Prostate gland (tissue), 2 donors: ENCODE measurements around the gene RAP1GAP. TPM values are rescaled to one million over a fixed set of nuclear protein-coding genes. Genes with fewer than 3 reads are reported as not detected.

Experiments
- DNase-seq: peaks from one replicate; pipeline ENCODE4 v3.0.0-alpha.2; 2019; ENCODE audit warnings: low spot score
- H3K27ac ChIP-seq, 2 donors: fragments of 200-600 bp; sonication (generic); 2 replicates each; pipeline ENCODE4 v1.5.1; 2017 to 2019
- H3K27me3 ChIP-seq: fragments of 200-600 bp; sonication (generic); replicated peaks from 2 replicates; pipeline ENCODE4 v1.5.1; 2019; ENCODE audit not compliant: insufficient read depth
- H3K36me3 ChIP-seq, 2 donors: fragments of 200-600 bp; sonication (generic); 1 replicate in 1 of 2; 2 replicates in 1 of 2; pipeline versions ENCODE4 v1.5.1 to v1.8.1; 2017 to 2019
- H3K4me1 ChIP-seq: fragments of 200-600 bp; sonication (generic); replicated peaks from 2 replicates; pipeline ENCODE4 v1.5.1; 2019
- H3K4me3 ChIP-seq, 2 donors: fragments of 200-600 bp; sonication (generic); 2 replicates each; pipeline ENCODE4 v1.5.1; 2017 to 2019
- H3K9me3 ChIP-seq: fragments of 200-600 bp; sonication (generic); 2 replicates; pipeline ENCODE4 v1.5.1; 2017
- CTCF ChIP-seq, 4 experiments: fragments of 200-600 bp in 2 of 4; fragments of 450-650 bp in 2 of 4; sonication (generic) in 2 of 4; IDR thresholded peaks; 1 replicate in 3 of 4; 2 replicates in 1 of 4; pipeline ENCODE4 v1.5.1; 2016 to 2019; ENCODE audit warnings: antibody characterized with exemption in 4 of 4, mild to moderate bottlenecking in 2 of 4, moderate library complexity in 2 of 4
- POLR2A ChIP-seq: fragments of 450-650 bp; IDR thresholded peaks from one replicate; pipeline ENCODE4 v1.6.1; 2016; ENCODE audit warnings: antibody characterized with exemption, mild to moderate bottlenecking
- POLR2AphosphoS5 ChIP-seq: sonication (generic); formaldehyde crosslinking; IDR thresholded peaks from one replicate; pipeline ENCODE4 v1.6.1; 2017; ENCODE audit warnings: antibody characterized with exemption
- WGBS: methylation state at CpG from one replicate; pipeline ENCODE4 v1.1.5; 2018; 5-methylcytosine and 5-hydroxymethylcytosine counted together
- intact Hi-C: fragments of 100-400 bp; cut with DNase I; formaldehyde crosslinking; loops from one replicate; pipeline ENCODE4 v1.14.2; 2022
- total RNA-seq, 2 donors: library from RNA; depleted of rRNA; stranded (reverse); fragments of >200 nt; gene quantifications; one replicate each; pipeline ENCODE4 v1.1.0, GENCODE V29; 2016

RAP1GAP gene
- total RNA-seq, 2 donors from 2014 or later, result 22.9 to 36.1 TPM

- no peaks in the 10 kb centered on the region for H3K27me3 ChIP-seq
- WGBS, result 59% methylated on average over 10 of the region's 10 CpGs
- no peak for DNase-seq
- TF ChIP-seq POLR2AphosphoS5, result no peak
- TF ChIP-seq CTCF (IDR thresholded peaks at IDR 0.05), result no peak
- no peak for TF ChIP-seq POLR2A
- H3K27ac ChIP-seq, result no peak overlapping the region
- intact Hi-C loops, result loop anchor here (10.0 kb wide), 1 partner anchor 398 kb away; no protein-coding TSS in a partner anchor
- no peaks in the 10 kb centered on the region for H3K36me3 ChIP-seq
- H3K4me1 ChIP-seq, result peaks cover 5% of the 10 kb centered on the region
- H3K4me3 ChIP-seq, result no peak overlapping the region
- no peaks in the 10 kb centered on the region for H3K9me3 ChIP-seq
Observed at GRCh38 chr1:21652937-21653743, 16.0 kb downstream of the RAP1GAP start.

GRCh38 chr1:21652101-21652936 lies 16.8 kb downstream of the RAP1GAP start:
- Histone ChIP-seq H3K27ac (no peak overlapping the region), H3K9me3 (no peaks in the 10 kb centered on the region), H3K36me3 (no peaks in the 10 kb centered on the region), H3K27me3 (no peaks in the 10 kb centered on the region), H3K4me3 (peak overlapping the region; percentile 39 to 44), H3K4me1 (peaks cover 5% of the 10 kb centered on the region)
- TF ChIP-seq CTCF (IDR thresholded peaks at IDR 0.05) (no peak), POLR2AphosphoS5 (no peak), POLR2A (no peak)
- no peak for DNase-seq
- intact Hi-C loops, result loop anchor here (10.0 kb wide), 1 partner anchor 398 kb away; no protein-coding TSS in a partner anchor
- 20% methylated on average over 37 of the region's 39 CpGs for WGBS

- Histone ChIP-seq H3K27ac (no peak overlapping the region), H3K9me3 (no peaks in the 10 kb centered on the region), H3K27me3 (no peaks in the 10 kb centered on the region), H3K4me1 (peaks cover 5% of the 10 kb centered on the region), H3K4me3 (peak overlapping the region; percentile 39 to 44), H3K36me3 (no peaks in the 10 kb centered on the region)
- no peak for DNase-seq
- 18% methylated on average over 33 of the region's 80 CpGs for WGBS
- TF ChIP-seq POLR2A (no peak), POLR2AphosphoS5 (no peak), CTCF (IDR thresholded peaks at IDR 0.05) (no peak)
- intact Hi-C loops, result loop anchor here (10.0 kb wide), 1 partner anchor 397 kb away; no protein-coding TSS in a partner anchor
Observed at GRCh38 chr1:21651214-21652042, 17.7 kb downstream of the RAP1GAP start.

GRCh38 chr1:21650400-21650799 lies 18.8 kb downstream of the RAP1GAP start:
- intact Hi-C loops, result loop anchor here (10.0 kb wide), 1 partner anchor 396 kb away; no protein-coding TSS in a partner anchor
- no peak for DNase-seq

More at GRCh38 chr1:21650400-21650799, 18.8 kb downstream of the RAP1GAP start:
- Histone ChIP-seq H3K4me3 (no peak overlapping the region), H3K27me3 (no peaks in the 10 kb centered on the region), H3K4me1 (peaks cover 5% of the 10 kb centered on the region), H3K9me3 (no peaks in the 10 kb centered on the region), H3K36me3 (no peaks in the 10 kb centered on the region), H3K27ac (no peak overlapping the region)
- no peak for TF ChIP-seq POLR2A
- no peak for TF ChIP-seq POLR2AphosphoS5
- TF ChIP-seq CTCF (IDR thresholded peaks at IDR 0.05), result no peak
- WGBS, result 72% methylated on average over 9 of the region's 9 CpGs
